Hepatocyte (in vitro differentiated cells): ENCODE results near the gene ANKLE2. TPM values are rescaled to one million over a fixed set of nuclear protein-coding genes. Genes with fewer than 3 reads are reported as not detected.

ENCODE experiments used
- DNase-seq: peaks from one replicate; pipeline ENCODE4 v3.0.0-alpha.2; 2016; ENCODE audit warnings: low spot score
- H2AFZ ChIP-seq: fragments of 200-600 bp; sonication (generic); 2 replicates; pipeline ENCODE4 v1.6.0; 2016; ENCODE audit warnings: antibody characterized with exemption, mild to moderate bottlenecking
- H3K27ac ChIP-seq: fragments of 200-600 bp; sonication (generic); 2 replicates; pipeline ENCODE4 v1.5.1; 2016; ENCODE audit warnings: mild to moderate bottlenecking
- H3K27me3 ChIP-seq: fragments of 200-600 bp; sonication (generic); 2 replicates; pipeline ENCODE4 v1.6.1; 2016
- H3K36me3 ChIP-seq: fragments of 200-600 bp; sonication (generic); replicated peaks from 2 replicates; pipeline ENCODE4 v1.5.1; 2016; ENCODE audit warnings: low read depth; ENCODE audit not compliant: insufficient read depth
- H3K4me1 ChIP-seq: fragments of 200-600 bp; sonication (generic); 2 replicates; pipeline ENCODE4 v1.5.1; 2016; ENCODE audit warnings: mild to moderate bottlenecking, moderate library complexity; ENCODE audit not compliant: insufficient read depth
- H3K4me2 ChIP-seq: fragments of 200-600 bp; sonication (generic); 2 replicates; pipeline ENCODE4 v1.6.0; 2016
- H3K4me3 ChIP-seq: fragments of 200-600 bp; sonication (generic); 2 replicates; pipeline ENCODE4 v1.5.1; 2016; ENCODE audit warnings: mild to moderate bottlenecking
- H3K79me2 ChIP-seq: fragments of 200-600 bp; sonication (generic); 2 replicates; pipeline ENCODE4 v1.6.0; 2017; ENCODE audit warnings: mild to moderate bottlenecking
- H3K9me2 ChIP-seq: fragments of 200-600 bp; sonication (generic); replicated peaks from 2 replicates; pipeline ENCODE4 v1.6.0; 2017; ENCODE audit warnings: mild to moderate bottlenecking; ENCODE audit not compliant: insufficient read depth
- H3K9me3 ChIP-seq: fragments of 200-600 bp; sonication (generic); 2 replicates; pipeline ENCODE4 v1.5.1; 2016; ENCODE audit warnings: low read depth, mild to moderate bottlenecking
- H4K20me1 ChIP-seq: fragments of 200-600 bp; sonication (generic); 2 replicates; pipeline ENCODE4 v1.6.0; 2016; ENCODE audit warnings: mild to moderate bottlenecking; ENCODE audit not compliant: insufficient read depth, poor library complexity, severe bottlenecking
- CTCF ChIP-seq: fragments of 200-600 bp; sonication (generic); IDR thresholded peaks from 2 replicates; pipeline ENCODE4 v1.5.1; 2016; ENCODE audit warnings: antibody characterized with exemption, mild to moderate bottlenecking; ENCODE audit not compliant: poor library complexity
- EZH2 ChIP-seq: fragments of 200-600 bp; sonication (generic); IDR thresholded peaks from 2 replicates; pipeline ENCODE4 v1.6.1; 2016; ENCODE audit warnings: antibody characterized with exemption, mild to moderate bottlenecking, borderline replicate concordance
- EZH2phosphoT487 ChIP-seq: fragments of 200-600 bp; sonication (generic); IDR thresholded peaks from one replicate; pipeline ENCODE4 v1.6.1; 2018; ENCODE audit warnings: antibody characterized with exemption, mild to moderate bottlenecking, low read depth, moderate library complexity; ENCODE audit not compliant: unreplicated experiment, severe bottlenecking
- WGBS: methylation state at CpG from one replicate; pipeline ENCODE4 v1.1.6; 2016; ENCODE audit warnings: low lambda C conversion rate; ENCODE audit errors: missing lambda C conversion rate; 5-methylcytosine and 5-hydroxymethylcytosine counted together
- polyA plus RNA-seq: library from polyadenylated mRNA; unstranded; fragments of >200 nt; fragmentation: Nextera tagmentation; extraction: Ambion mirVana; gene quantifications from 2 replicates; pipeline ENCODE4 v1.2.1, GENCODE V29; 2016
- total RNA-seq: library from RNA; depleted of rRNA; stranded (reverse); fragments of >200 nt; gene quantifications from 2 replicates; pipeline ENCODE4 v1.2.3, GENCODE V29; 2014

ANKLE2 gene
- total and polyA plus RNA-seq, 2 experiments from 2014 or later = 45.3 to 70.3 TPM

GRCh38 chr12:132740652-132741051, 21.0 kb downstream of the ANKLE2 start:
- Histone ChIP-seq H3K9me3 (no peaks in the 10 kb centered on the region), H3K79me2 (peaks cover 33% of the 10 kb centered on the region), H3K4me1 (no peaks in the 10 kb centered on the region), H4K20me1 (peaks cover 9% of the 10 kb centered on the region), H3K36me3 (peaks cover 5% of the 10 kb centered on the region), H3K27me3 (no peaks in the 10 kb centered on the region), H3K4me3 (no peak overlapping the region), H3K27ac (no peak overlapping the region), H2AFZ (no peak overlapping the region), H3K4me2 (no peak overlapping the region), H3K9me2 (no peaks in the 10 kb centered on the region)
- WGBS = 94% methylated on average over 11 of the region's 11 CpGs
- TF ChIP-seq EZH2 (no peak), CTCF (no peak), EZH2phosphoT487 (no peak)
- no peak for DNase-seq

GRCh38 chr12:132740313-132740646, 21.4 kb downstream of the ANKLE2 start:
- Histone ChIP-seq H3K9me2 (no peaks in the 10 kb centered on the region), H3K4me1 (no peaks in the 10 kb centered on the region), H3K27me3 (no peaks in the 10 kb centered on the region), H3K9me3 (no peaks in the 10 kb centered on the region), H3K36me3 (peaks cover 5% of the 10 kb centered on the region), H3K4me2 (no peak overlapping the region), H4K20me1 (peaks cover 9% of the 10 kb centered on the region), H2AFZ (no peak overlapping the region), H3K4me3 (no peak overlapping the region), H3K27ac (no peak overlapping the region), H3K79me2 (peaks cover 29% of the 10 kb centered on the region)
- TF ChIP-seq EZH2phosphoT487 (no peak), CTCF (no peak), EZH2 (no peak)
- 95% methylated on average over 6 of the region's 6 CpGs for whole genome bisulfite sequencing
- DNase-seq = no peak

- no peak for TF ChIP-seq EZH2
- no peak for TF ChIP-seq CTCF
- TF ChIP-seq EZH2phosphoT487 = no peak
- H3K4me2 ChIP-seq = no peak overlapping the region
- peaks cover 9% of the 10 kb centered on the region for H4K20me1 ChIP-seq
- H3K9me2 ChIP-seq = no peaks in the 10 kb centered on the region
- no peaks in the 10 kb centered on the region for H3K9me3 ChIP-seq
- no peak overlapping the region for H3K4me3 ChIP-seq
- H3K27ac ChIP-seq = no peak overlapping the region
- H3K27me3 ChIP-seq = no peaks in the 10 kb centered on the region
- H3K36me3 ChIP-seq = peaks cover 7% of the 10 kb centered on the region
- peaks cover 24% of the 10 kb centered on the region for H3K79me2 ChIP-seq
- WGBS = 96% methylated on average over 19 of the region's 19 CpGs
- H2AFZ ChIP-seq = no peak overlapping the region
- no peaks in the 10 kb centered on the region for H3K4me1 ChIP-seq
- no peak for DNase-seq
Observed at GRCh38 chr12:132739600-132740312, 21.9 kb downstream of the ANKLE2 start.
